LNCaP clone FGC (cell line): ENCODE results near the gene MYRF.

Source experiments
- DNase-seq: peaks from one replicate; pipeline ENCODE4 v3.0.0-alpha.2; 2011; ENCODE audit warnings: low read depth
- H3K4me3 ChIP-seq: 2 replicates; pipeline ENCODE4 v1.5.1; 2011; ENCODE audit warnings: mild to moderate bottlenecking, low read depth, low read length, control low read depth
- TF ChIP-seq, protein P1 (sequence below): IDR thresholded peaks from 2 replicates; pipeline ENCODE4 v1.5.1; 2012; ENCODE audit warnings: mild to moderate bottlenecking; ENCODE audit not compliant: control insufficient read depth, insufficient read depth; ENCODE audit errors: extremely low read depth

MYRF gene

DNA sequence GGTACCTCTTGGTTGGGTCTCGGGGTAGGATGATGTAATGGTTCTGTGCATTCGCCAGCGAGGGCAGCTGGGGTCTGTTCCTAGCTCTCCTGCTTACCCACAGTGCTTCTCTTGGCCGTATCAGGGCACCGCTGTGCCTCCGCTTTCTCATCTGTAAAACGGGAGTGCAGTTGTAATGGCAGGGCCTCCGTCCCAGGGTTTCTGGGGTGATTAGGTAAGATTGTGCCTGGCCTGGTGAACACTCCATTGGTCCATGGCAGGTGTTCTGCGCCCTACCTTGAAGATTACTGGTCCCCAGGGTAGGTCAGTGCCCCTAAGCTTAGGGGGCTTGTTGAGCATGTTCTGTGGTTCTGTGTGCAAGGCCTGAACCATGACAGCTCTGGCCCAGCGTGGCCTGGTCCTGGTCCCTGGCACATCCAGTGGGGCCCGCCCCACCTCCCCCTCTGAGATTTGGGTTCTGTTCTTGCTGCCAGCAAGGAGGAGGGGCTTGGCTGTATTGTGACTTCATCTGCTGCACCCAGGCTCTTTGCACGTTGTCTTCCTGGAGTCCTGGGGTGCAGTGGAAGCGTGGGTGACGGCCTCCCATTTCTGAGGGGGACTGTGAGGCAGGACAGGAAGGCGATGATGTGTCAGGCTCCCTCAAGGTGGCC lies 4.9 kb downstream of the MYRF start:
- TF ChIP-seq, protein P1, sequence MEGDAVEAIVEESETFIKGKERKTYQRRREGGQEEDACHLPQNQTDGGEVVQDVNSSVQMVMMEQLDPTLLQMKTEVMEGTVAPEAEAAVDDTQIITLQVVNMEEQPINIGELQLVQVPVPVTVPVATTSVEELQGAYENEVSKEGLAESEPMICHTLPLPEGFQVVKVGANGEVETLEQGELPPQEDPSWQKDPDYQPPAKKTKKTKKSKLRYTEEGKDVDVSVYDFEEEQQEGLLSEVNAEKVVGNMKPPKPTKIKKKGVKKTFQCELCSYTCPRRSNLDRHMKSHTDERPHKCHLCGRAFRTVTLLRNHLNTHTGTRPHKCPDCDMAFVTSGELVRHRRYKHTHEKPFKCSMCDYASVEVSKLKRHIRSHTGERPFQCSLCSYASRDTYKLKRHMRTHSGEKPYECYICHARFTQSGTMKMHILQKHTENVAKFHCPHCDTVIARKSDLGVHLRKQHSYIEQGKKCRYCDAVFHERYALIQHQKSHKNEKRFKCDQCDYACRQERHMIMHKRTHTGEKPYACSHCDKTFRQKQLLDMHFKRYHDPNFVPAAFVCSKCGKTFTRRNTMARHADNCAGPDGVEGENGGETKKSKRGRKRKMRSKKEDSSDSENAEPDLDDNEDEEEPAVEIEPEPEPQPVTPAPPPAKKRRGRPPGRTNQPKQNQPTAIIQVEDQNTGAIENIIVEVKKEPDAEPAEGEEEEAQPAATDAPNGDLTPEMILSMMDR: no peak
- DNase-seq: no peak
- H3K4me3 ChIP-seq: no peak overlapping the region

DNA sequence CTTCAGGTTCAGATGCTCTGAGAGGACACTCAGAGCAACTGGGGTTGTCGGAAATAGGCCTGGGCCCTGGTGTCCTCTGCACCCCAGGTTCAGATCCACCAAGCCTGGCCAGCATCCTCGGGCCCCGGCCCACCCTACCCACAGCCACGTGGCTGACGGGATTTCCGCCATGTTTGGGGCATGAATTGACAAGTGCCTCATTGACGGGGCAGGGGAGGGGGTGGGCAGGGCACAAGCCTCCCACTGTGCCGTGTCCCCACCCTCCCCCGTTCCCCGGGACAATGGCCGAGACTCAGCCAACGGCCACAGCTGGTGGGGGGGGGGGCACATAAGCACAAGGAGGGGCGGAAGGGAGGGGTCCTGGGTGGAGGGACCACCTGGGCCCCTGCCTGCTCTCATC lies 8.5 kb downstream of the MYRF start:
- TF ChIP-seq, protein P1: no peak
- DNase-seq: no peak

DNA sequence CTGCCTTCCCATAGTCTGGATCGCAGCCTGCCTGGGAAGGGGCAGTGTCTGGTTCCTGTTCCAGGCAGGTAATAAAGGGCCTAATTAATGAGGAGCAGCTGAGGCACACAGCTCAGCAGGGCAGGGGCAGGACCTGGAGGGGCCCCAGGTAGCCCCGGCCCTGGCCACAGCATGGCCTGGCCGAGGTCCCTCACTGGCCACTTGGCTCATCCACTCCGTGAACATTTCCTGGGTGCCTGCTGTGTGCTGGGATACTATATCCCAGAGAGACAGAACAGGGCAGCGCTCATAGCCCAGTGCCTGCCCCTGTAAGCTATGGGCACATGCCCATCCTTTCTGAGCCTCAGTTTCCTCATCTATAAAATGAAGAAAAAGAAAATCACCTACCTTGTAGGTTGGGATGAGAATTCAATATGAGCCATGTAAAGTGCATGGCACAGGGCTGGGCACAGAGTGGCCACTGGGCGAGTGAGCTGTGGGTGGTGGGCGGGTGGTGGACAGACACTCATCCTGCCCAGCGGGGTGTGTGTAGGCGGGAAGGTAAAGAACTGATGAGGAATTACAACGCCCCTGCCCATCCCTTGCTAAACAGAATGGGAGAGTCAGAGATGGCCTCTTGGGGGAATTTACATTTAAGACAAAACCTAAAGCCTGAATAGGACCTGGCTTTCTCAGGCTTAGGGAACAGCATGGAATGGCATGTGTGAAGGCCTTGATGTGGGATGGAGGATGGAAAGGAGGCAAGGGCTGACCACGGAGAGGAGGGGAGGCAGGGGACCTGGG lies 9.2 kb downstream of the MYRF start:
- TF ChIP-seq, protein P1: no peak
- H3K4me3 ChIP-seq: no peak overlapping the region
- DNase-seq: no peak

More for the DNA sequence above, 8.5 kb downstream of the MYRF start:
- H3K4me3 ChIP-seq: no peak overlapping the region

DNA sequence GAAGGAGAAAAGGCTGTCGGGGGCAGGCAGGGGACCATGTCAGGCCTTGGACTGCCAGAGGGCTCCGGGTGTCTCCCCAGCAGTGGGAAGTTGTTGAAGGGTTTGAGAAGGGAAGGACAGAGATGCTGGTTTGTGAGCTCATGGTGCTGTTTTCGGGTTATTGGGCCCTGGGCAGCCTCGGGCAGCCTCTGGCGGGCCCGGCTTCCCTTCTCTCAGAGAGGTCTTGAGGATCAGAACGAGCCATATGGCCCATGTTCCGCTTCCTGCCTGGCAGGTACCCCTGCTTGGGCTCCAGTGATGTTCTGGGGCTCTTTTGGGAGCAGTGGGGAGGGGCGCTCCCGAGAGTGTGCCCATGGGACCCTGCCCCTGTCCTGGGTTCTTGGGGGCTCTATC lies 9.8 kb downstream of the MYRF start:
- H3K4me3 ChIP-seq: no peak overlapping the region
- TF ChIP-seq, protein P1: no peak
- no peak for DNase-seq

DNA sequence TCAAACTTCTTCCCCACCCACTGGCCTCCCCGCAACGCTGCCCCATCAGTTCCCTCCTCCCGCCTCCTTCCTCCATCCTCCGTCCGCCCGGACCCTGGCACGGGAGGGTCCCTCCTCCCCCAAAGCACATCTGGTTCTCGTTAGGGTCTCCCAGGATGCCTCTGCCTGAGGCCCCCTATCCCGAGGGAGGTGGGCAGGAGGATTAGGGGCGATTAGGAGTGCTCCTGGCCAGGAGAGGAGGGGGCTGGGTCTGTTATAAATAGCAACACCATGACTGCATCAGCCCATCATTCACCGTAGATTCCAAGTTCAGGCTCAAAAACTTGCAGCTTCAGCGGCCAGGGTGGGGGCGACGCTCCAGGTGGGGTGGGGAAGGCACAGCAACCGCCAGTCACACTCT lies 10.4 kb downstream of the MYRF start:
- DNase-seq: no peak
- TF ChIP-seq, protein P1: no peak
- no peak overlapping the region for H3K4me3 ChIP-seq

DNA sequence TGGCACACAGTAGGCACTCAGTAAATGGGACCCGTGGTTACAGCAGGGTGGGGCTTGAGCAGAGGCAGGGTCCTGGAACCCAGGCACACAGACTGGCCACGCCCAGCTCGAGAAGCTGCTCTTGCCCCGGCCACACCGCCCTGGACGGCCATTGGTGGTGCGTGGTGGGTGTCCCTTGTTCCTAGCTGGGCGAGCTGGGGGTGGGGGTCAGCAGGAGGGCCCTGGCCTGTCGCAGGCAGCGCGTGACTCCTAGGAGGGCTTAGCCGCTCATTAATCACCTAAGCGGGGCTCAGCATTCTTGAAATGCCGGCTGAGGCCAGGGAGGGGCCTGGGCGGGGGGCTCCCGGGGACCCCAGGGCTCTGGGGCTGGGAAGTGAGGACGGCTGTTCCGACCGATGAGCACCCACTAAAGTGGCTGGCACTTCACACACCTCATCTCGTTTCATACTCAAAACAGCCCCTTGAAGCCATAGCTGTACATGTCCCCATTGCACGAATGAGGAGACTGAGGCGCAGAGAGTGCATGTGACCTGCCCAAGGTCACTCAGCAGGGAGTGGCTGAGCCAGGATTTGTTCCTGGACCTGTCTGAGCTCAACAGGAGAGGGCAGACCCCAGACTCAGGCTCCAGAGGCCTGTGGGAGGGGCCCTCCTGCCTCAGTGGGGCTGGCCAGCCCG lies 11.6 kb downstream of the MYRF start:
- no peak overlapping the region for H3K4me3 ChIP-seq
- DNase-seq: no peak
- TF ChIP-seq, protein P1: no peak
